LNCAP (cell line): ENCODE results near the gene CEP112.

Experiments
- TF ChIP-seq, protein P1 (sequence below): fragments of 450-650 bp; IDR thresholded peaks from 2 replicates; pipeline ENCODE4 v1.5.1; 2017; ENCODE audit warnings: mild to moderate bottlenecking

CEP112 gene

DNA sequence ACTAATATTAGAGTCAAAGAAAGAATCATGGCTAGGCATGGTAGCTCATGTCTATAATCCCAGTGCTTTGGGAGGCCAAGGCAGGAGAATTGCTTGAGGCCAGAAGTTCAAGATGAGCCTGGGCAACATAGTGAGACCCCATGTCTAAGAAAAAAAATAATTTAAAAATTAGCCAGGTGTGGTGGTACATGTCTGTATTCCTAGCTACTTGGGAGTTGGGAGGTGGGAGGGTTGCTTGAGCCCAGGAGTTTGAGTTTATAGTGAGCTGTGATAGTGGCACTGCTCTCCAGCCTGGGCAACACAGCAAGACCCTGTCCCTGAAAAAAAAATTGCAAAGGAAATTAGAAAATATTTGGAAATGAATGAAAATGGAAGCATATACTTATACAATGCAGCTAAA lies 420.2 kb downstream of the CEP112 start:
- TF ChIP-seq, protein P1, sequence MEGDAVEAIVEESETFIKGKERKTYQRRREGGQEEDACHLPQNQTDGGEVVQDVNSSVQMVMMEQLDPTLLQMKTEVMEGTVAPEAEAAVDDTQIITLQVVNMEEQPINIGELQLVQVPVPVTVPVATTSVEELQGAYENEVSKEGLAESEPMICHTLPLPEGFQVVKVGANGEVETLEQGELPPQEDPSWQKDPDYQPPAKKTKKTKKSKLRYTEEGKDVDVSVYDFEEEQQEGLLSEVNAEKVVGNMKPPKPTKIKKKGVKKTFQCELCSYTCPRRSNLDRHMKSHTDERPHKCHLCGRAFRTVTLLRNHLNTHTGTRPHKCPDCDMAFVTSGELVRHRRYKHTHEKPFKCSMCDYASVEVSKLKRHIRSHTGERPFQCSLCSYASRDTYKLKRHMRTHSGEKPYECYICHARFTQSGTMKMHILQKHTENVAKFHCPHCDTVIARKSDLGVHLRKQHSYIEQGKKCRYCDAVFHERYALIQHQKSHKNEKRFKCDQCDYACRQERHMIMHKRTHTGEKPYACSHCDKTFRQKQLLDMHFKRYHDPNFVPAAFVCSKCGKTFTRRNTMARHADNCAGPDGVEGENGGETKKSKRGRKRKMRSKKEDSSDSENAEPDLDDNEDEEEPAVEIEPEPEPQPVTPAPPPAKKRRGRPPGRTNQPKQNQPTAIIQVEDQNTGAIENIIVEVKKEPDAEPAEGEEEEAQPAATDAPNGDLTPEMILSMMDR: no peak

DNA sequence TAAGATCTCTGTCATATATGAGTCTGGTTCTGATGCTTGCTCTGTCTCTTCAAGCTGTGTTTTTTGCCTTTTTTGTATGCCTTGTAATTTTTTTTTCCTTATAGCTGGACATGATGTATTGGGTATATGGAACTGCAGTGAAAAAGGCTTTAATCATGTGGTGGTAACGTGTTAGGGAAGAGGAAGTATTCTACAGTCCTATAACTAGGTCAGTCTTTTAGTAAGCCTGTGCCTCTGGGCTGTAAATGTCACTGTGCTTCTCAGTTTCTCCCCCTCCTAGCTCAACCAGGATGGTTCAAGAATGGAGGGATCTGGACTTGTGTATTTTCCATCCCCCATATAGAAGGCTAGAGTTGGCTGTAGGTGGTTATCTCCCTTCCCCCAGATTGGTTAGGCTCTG lies 428.1 kb downstream of the CEP112 start:
- TF ChIP-seq, protein P1: no peak

DNA sequence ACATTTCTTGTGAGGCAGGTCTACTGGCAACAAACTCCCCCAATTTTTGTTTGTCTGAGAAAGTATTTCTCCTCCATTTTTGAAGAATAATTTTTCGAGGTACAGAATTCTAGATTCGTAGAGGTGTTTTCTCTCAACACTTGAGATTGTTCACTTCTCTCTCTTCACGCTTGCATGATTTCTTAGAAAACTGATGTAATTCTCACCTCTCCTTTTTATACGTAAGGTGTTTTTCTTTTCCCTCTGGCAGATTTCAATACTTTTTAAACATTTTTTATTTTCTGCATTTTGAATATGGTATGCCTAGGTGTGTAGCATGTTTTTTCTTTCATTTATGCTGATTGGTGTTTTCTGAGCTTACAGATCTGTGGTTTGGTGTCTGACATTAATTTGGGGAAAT lies 429.0 kb downstream of the CEP112 start:
- TF ChIP-seq, protein P1: no peak

DNA sequence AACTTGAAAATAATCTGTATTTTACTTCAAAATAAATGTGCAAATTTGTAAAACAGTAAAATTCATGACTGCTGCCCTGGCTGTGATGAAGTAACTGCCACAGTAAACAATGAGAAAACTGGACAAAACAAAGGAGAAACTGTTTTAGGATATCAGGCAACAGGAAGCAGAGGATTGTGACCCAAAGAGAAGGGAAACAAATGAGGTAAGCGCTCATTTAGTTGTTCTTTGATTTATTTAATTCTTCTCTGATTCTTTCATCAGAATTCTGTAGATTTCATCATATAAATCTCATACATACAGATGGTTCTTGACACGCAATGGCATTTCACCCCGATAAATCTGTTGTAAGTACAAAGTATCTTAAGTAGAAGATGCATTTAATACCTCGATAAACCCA lies 432.4 kb downstream of the CEP112 start:
- TF ChIP-seq, protein P1: no peak

DNA sequence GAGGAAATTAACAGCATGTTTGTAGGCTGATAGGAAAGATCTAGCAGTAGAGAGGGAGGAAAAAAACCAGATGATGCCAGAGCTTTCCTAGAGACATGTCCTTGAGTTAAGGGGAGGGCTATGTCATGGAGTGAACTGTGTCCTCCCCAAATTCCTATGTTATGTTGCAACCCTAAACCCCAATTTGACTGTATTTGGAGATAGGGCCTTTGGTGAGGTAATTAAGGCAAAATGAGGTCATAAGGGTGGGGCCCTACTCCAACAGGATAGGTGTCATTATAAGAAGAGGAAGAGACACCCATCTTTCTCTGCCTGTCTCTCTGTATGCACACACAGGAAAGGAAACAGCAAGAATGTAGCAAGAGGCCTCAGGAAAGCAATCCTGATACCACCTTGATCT lies 435.2 kb downstream of the CEP112 start:
- TF ChIP-seq, protein P1: no peak

DNA sequence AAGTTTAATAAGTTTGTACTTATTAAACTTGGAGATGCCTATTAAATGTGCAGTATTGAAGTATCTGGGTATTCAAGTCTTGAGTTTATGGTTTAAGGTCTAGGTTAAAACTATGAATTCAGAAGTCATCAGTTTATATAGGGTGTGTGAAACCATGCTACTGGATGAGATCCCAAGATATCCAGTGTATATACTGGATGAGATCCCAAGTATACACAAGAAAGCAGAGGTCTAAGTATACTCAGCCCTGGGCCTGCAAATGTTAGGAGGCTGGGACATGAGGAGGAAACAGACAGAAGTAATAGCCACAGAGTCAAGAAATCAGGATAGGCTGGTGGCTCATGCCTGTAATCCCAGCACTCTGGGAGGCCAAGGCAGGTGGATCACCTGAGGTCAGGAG lies 436.1 kb downstream of the CEP112 start:
- TF ChIP-seq, protein P1: no peak

DNA sequence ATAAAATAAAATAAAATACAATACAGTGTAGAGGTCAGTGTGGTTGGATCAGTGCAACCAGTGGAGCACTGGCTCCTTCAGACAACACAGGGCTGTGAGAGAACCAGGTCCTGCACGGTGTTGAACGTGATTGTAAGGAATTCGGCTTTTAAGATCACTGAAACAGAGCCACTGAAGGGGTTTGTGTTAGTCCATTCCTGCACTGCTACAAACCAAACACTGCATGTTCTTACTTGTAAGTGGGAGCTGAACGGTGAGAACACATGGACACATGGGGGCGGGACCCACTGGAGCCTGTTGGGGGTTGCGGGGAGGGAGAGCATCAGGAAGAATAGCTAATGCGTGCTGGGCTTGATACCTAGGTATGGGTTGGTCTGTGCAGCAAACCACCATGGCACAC lies 437.3 kb downstream of the CEP112 start:
- TF ChIP-seq, protein P1: no peak

DNA sequence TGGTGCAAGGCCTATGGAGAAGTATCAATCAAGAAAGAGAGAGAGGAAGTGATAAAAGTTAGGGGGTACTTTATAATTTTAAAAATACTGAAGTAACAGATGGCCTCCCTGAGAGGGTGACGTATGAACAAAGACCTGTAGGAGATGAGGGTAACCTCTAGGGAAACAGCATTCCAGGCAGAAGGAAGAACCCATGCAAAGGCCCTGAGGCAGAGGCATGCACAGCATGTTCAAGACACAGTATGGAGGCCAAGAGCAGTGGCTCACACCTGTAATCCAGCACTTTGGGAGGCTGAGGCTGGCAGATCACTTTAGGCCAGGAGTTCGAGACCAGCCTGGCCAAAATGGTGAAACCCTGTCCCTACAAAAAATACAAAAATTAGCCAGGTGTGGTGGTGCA lies 437.9 kb downstream of the CEP112 start:
- TF ChIP-seq, protein P1: no peak
